Activated CD8-positive, alpha-beta memory T cell treated with anti-CD3 and anti-CD28 coated beads for 4 hours (primary cell): ENCODE measurements around the gene HDAC5.
"Not testable (repeated sequence)": the region's sequence is repeated elsewhere in the genome, so short reads cannot be mapped to it uniquely, and the experiment has no call there.

ENCODE experiments used
- DNase-seq, 2 donors: peaks; one replicate each; pipeline ENCODE4 v3.0.0-alpha.2; 2020; ENCODE audit warnings: low read depth in 2 of 2

HDAC5 gene

GRCh38 chr17:44123356-44124117 is at the start of gene HDAC5:
TSS of gene HDAC5 (minus strand) at chr17:44123641. CDS start at chr17:44117515, 6,126 bp downstream.
- DNase-seq = peak; percentile 93 to 94

GRCh38 chr17:44171931-44172455 is 48.6 kb upstream of the HDAC5 start:
- no peak for DNase-seq

- DNase-seq = no peak
Measured at GRCh38 chr17:44170499-44171201, 47.2 kb upstream of the HDAC5 start, which contains the start of gene ASB16. TSS of gene ASB16 (plus strand) at chr17:44170704. CDS start at chr17:44170790, 86 bp downstream.

- DNase-seq = no peak
Measured at GRCh38 chr17:44170135-44170498, 46.7 kb upstream of the HDAC5 start.

- no peak for DNase-seq
Measured at GRCh38 chr17:44167181-44167861, 43.9 kb upstream of the HDAC5 start.

GRCh38 chr17:44164476-44164875 is 41.0 kb upstream of the HDAC5 start:
- DNase-seq = no peak

GRCh38 chr17:44159519-44160210 is 36.2 kb upstream of the HDAC5 start:
- peak in 1 of 2 donors; percentile 20 for DNase-seq

- DNase-seq = no peak
Measured at GRCh38 chr17:44155488-44155887, 32.0 kb upstream of the HDAC5 start.

GRCh38 chr17:44152875-44153274 is 29.4 kb upstream of the HDAC5 start:
- no peak for DNase-seq

- no peak for DNase-seq
Measured at GRCh38 chr17:44149750-44150329, 26.4 kb upstream of the HDAC5 start.

- DNase-seq = not testable (repeated sequence)
Measured at GRCh38 chr17:44149066-44149465, 25.6 kb upstream of the HDAC5 start.

GRCh38 chr17:44147812-44148211 is 24.4 kb upstream of the HDAC5 start:
- no peak for DNase-seq

- DNase-seq = no peak
Measured at GRCh38 chr17:44146375-44147346, 23.2 kb upstream of the HDAC5 start.

GRCh38 chr17:44144966-44145739 is 21.7 kb upstream of the HDAC5 start:
- DNase-seq = no peak

GRCh38 chr17:44143921-44144320 is 20.5 kb upstream of the HDAC5 start:
- not testable (repeated sequence) for DNase-seq

GRCh38 chr17:44137891-44138709 is 14.7 kb upstream of the HDAC5 start:
- peak; percentile 29 to 69 for DNase-seq

GRCh38 chr17:44134752-44135568 is 11.5 kb upstream of the HDAC5 start:
- DNase-seq = no peak
